SKM-1 (cell line): ENCODE results near the gene GNAO1.
"Not testable (repeated sequence)": the region's sequence is repeated elsewhere in the genome, so short reads cannot be mapped to it uniquely, and the experiment has no call there.

Experiments used
- DNase-seq: peaks from one replicate; lab custom pipeline; 2025; ENCODE audit not compliant: unreplicated experiment; lab: John Stamatoyannopoulos, UW

GNAO1 gene

DNA sequence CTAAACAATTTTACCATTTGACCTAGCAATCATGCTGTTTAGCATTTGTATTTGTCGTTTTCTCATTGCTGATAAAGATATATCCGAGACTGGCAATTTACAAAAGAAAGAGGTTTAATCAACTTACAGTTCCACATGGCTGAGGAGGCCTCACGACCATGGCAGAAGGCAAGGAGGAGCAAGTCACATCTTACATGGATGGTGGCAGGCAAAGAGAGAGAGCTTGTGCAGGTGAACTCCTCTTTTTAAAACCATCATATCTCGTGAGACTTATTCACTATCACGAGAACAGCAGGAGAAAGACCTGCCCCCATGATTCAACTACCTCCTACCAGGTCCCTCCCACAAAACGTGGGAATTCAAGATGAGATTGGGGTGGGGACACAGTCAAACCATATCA lies 187.8 kb downstream of the GNAO1 start:
- not testable (repeated sequence) for DNase-seq

DNA sequence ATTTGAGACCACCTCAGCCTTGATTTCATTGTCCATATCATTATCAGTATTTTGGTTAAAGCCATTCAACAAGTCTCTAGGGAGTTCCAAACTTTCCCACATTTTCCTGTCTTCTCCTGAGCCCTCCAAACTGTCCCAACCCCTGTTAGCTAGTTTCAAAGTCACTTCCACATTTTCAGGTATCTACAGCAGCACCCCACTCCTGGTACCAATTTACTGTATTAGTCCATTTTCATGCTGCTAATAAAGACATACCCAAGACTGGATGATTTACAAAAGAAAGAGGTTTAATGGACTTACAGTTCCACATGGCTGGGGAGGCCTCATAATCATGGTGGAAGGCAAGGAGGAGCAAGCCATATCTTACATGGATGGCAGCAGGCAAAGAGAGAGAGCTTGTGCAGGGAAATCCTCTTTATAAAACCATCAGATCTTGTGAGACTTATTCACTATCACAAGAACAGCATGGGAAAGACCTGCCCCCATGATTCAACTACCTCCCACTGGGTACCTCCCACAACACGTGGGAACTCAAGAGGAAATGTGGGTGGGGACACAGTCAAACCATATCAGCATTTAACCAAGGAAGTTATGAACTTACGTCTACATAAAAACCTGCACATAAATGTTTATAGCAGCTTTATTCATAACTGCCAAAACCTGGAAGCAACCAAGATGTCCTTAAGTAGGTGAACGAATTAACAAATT lies 189.6 kb downstream of the GNAO1 start:
- DNase-seq: not testable (repeated sequence)

DNA sequence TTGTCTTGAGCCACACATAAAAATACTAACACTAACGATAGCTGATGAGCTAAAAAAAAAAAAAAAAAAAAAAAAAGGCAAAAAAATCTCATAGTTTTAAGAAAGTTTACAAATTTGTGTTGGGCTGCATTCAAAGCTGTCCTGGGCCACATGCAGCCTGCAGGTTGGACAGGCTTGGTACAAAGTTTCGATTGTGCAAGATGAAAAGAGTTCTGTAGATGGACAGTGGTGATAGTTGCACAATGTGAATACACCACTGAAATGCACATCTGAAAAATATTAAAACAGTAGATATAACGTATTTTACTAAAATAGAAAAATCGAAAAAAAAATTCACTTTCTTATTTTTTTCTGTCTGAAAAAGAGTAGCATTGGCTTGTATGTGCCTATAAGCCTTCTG lies 191.2 kb downstream of the GNAO1 start:
- no peak for DNase-seq

DNA sequence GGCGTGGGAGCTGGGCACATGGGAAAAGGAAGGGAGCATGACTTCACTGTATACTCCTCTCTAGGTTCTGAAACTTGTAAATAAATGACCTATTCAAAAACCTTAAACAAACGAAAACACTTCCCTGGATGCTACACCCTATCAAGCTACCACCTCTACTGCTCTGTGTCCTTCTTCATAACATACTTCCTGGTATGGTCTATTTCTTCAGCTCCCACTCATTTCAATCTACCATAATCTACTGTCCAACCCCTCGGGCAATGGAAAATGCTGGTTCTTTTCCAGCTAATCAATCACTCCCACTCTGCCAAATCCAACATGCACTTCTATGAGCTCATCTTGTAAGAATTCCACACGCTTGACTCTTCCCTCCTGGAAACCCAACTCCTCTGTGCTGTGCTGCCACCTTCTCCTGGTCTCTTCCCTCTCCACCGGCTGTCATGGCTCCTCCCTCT lies 191.6 kb downstream of the GNAO1 start:
- no peak for DNase-seq

DNA sequence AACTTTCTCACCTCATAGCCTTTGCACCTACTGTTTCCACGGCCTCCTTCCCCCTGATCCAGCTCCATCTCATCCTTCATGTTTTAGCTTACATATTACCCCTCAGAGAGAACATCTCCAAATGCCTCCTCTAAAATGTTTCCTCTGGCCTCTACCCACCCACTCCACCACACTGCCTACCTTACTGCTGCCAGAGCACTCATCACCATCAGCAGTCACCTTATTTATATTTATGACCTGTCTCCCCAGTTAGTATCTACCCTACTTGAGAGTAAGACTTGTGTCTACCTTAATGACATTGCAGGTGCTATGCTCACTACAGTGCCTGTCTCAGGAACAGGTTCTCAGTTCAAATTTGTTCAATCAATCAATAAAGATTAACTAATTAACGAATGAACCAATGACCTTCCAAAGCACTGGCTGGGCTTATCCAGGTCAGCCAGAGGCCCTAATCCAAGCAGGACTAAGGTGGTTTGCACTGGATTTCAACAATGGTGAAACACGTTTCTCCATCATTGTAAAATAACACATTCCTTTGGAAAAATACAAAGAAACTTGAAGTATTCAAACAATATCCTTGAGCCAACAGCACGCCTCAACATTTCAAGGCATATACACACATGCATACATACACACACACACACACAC lies 192.9 kb downstream of the GNAO1 start:
- DNase-seq: no peak

DNA sequence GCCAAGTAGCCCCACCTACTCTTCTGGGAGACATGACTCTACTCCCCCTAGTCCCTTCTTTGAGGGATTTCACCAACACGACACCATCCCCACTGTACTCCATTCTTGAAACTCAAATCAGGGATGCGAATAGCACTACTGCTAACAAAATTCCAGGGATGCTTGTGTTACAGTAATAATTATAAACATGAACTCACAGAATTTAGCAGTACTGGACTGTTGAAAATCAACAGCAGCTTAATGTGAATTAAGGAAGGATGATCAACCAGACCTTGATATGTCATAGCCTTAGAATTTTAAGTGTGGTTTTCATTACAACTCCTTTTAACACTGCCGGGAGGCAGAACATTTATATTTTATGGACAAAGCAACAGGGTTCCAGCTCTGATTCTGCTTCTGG lies 196.1 kb downstream of the GNAO1 start:
- no peak for DNase-seq

DNA sequence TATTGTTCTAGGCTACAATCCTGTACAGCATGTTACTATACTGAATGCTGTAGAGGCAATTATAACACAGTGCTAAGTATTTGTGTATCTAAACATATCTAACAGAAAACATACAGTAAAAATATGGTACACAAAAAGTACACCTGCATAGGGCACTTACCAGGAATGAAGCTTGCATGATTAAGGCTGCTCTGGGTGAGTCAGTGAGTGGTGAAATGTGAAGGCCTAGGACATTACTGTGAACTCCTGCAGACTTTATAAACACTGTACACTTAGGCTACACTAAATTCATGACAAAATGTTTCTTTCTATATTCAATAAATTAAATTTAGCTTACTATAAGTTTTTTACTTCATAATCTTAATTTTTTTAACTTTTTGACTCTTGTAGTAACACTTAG lies 196.9 kb downstream of the GNAO1 start:
- no peak for DNase-seq

DNA sequence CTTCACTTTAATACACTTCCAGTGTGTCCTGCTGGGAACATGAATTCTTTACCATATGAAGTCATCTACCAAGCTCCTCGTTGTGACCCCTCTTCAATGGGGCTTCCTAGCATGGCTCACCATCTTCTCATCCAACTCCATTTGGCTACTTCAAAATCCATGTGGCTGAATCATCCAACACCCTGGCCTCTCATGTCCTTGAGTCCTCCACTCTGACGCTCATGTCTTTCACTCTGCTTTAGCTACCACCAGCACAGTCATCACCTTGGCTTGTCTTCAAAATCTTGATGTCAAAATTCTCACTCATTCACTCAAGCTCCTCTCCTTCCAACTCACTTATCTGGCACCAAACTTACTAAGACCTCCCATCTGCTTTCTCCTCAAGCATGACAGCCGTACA lies 198.3 kb downstream of the GNAO1 start:
- DNase-seq: no peak

DNA sequence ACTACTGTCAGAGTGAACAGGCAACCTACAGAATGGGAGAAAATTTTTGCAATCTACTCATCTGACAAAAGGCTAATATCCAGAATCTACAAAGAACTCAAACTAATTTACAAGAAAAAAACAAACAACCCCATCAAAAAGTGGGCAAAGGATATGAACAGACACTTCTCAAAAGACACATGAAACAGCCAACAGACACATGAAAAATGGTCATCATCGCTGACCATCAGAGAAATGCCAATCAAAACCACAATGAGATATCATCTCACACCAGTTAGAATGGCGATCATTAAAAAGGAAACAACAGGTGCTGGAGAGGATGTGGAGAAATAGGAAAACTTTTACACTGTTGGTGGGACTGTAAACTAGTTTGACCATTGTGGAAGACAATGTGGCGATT lies 205.4 kb downstream of the GNAO1 start:
- not testable (repeated sequence) for DNase-seq

DNA sequence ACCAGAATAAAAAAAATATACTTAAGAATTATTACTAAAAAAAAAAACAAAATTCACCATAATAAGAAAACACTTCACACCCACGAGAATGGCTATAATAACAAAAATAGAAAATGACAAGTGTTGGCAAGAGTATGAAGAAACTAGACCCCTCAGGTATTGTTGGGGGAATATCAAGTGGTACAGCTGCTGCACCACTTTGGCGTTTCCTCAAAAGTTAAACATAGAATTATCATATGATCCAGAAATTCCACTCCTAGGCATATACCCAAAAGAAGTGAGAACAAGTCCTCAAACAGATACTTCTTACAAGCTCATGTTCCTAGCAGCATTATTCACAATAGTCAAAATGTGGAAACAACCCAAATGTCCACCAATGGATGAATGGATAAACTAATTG lies 207.8 kb downstream of the GNAO1 start:
- DNase-seq: no peak

DNA sequence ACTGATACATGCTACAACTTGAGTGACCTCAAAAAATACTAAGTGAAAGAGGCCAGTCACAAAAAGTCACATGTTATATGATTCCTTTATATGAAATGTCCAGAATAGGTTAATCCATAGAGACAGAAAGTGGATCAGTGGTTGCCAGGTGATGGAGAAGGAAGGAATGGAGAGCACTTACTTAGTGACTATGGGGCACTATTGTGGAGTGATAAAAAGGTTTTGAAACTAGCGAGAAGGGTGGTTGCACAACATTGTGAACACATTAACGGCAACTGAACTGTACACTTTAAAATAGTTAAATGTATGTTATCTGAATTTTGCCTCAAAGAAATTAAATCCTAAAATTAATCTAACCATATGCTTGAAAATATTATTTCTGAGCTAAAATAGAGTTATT lies 208.2 kb downstream of the GNAO1 start:
- no peak for DNase-seq

DNA sequence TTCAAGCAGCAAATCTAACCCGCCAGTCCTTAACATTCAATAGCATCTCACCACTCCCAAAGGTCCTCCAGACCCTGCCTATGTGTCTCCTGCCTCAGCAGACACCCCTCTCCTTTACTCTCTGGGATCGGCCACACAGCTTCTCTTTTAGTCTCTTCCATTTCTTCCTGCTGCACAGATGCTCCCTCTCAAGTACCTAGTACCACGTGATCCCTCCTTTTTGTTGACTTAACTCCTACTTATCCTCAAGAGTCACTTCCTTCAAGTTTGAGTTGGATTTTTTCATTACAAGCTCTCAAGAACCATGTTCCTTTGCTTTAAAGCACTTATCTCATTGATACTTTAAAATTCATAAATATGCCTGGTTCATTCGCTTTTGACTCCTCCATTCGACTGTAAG lies 209.2 kb downstream of the GNAO1 start:
- no peak for DNase-seq

DNA sequence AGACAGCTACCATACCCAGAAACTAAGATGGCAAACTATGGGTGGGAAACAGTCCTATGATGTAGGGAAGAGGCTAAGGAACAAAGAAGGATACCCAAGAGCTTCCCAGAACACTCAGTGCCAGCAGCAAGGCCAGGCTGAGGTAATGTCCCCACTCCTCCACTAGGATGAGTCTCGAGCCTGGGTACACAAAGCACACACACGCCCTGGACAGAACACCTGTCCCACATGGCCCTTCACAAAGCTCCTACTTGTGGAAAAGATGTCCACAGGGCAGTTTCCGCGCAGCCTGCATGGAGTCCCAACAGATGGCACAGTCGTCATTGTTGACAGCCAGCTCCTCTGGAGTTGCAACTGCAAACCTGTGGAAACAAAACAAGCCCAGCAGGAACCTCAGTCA lies 210.2 kb downstream of the GNAO1 start:
- DNase-seq: no peak

DNA sequence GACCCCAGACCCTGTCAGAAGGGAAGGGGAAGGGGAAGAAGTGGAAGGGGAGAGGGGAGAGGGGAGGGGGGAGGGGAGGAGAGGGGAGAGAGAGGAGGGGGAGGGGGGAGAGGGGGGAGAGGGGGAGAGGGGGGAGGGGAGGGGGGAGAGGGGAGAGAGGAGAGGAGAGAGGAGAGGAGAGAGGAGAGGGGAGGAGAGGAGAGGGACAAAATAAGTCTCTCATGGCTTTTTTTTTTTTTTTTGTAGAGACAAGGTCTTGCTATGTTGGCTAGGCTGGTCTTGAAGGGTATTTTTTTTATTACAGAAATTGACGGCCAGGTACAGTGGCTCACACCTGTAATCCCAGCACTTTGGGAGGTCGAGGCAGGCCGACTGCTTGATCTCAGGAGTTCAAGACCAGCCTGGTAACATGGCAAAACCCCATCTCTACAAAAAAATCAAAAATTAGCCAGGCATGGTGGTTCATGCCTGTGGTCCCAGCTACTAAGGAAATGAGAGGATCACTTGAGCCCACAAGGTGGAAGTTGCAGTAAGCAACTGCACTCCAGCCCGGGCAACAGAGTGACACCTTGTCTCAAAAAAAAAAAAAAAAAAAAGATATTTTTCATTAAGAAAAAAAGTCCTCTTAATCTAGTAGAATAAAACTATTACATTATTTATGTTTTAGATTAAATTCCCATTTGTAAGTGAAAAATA lies 214.8 kb downstream of the GNAO1 start:
- DNase-seq: no peak
